ENCODE measurements around the gene FCN1. TPM values are rescaled to one million over a fixed set of nuclear protein-coding genes. Genes with fewer than 3 reads are reported as not detected.
"Not testable (repeated sequence)": the region's sequence is repeated elsewhere in the genome, so short reads cannot be mapped to it uniquely, and the experiment has no call there.

Gene FCN1
- under 1 TPM; 0.92 to 0.95 TPM for total RNA-seq
- long read RNA-seq, partial matches to known transcripts: 0 of 1 reads
- long read RNA-seq, other reads (novel, unspliced or antisense): 0 of 1 reads

GRCh38 chr9:134917431-134918373, at the start of gene FCN1:
FCN1 (minus strand) TSS chr9:134917912; CDS start chr9:134917871, 41 bp downstream.
- intact Hi-C loops (cut with DNase I, micrococcal nuclease): no loop called here
- ATAC-seq (no peak), DNase-seq (peak in 1 of 2 donors; percentile 20)

- no peak for ATAC-seq
- intact Hi-C loops (cut with DNase I, micrococcal nuclease): no loop called here
- no peak for DNase-seq
Measured at GRCh38 chr9:134966697-134967546, 49.2 kb upstream of the FCN1 start.

- ATAC-seq: no peak
- no peak for DNase-seq
- intact Hi-C loops (cut with DNase I, micrococcal nuclease): no loop called here
Measured at GRCh38 chr9:134966270-134966669, 48.6 kb upstream of the FCN1 start.

GRCh38 chr9:134965851-134966250, 48.1 kb upstream of the FCN1 start:
- intact Hi-C loops (cut with DNase I, micrococcal nuclease): no loop called here
- no peak for DNase-seq
- ATAC-seq: no peak

GRCh38 chr9:134965411-134965810, 47.7 kb upstream of the FCN1 start:
- intact Hi-C loops (cut with DNase I, micrococcal nuclease): no loop called here
- no peak for DNase-seq
- no peak for ATAC-seq

- DNase-seq (peak in 1 of 2 donors; percentile 11), ATAC-seq (no peak)
- intact Hi-C loops (cut with DNase I, micrococcal nuclease): no loop called here
Measured at GRCh38 chr9:134964271-134965055, 46.8 kb upstream of the FCN1 start.

- intact Hi-C loops (cut with DNase I, micrococcal nuclease): no loop called here
Measured at GRCh38 chr9:134963546-134963945, 45.8 kb upstream of the FCN1 start.

GRCh38 chr9:134962973-134963364, 45.3 kb upstream of the FCN1 start:
- DNase-seq (no peak), ATAC-seq (no peak)
- intact Hi-C loops (cut with DNase I, micrococcal nuclease): no loop called here

More at GRCh38 chr9:134963546-134963945, 45.8 kb upstream of the FCN1 start:
- no peak for ATAC-seq
- peak in 1 of 2 donors; percentile 5 for DNase-seq

GRCh38 chr9:134962065-134962972, 44.6 kb upstream of the FCN1 start:
- intact Hi-C loops (cut with DNase I, micrococcal nuclease): no loop called here
- peak; percentile 81 for ATAC-seq
- DNase-seq: peak in 1 of 2 donors; percentile 25

- intact Hi-C loops (cut with DNase I, micrococcal nuclease): no loop called here
- peak in 1 of 2 donors; percentile 2 for DNase-seq
- no peak for ATAC-seq
Measured at GRCh38 chr9:134961331-134962064, 43.8 kb upstream of the FCN1 start.

GRCh38 chr9:134960701-134961181, 43.0 kb upstream of the FCN1 start:
- ATAC-seq (no peak), DNase-seq (peak in 1 of 2 donors; percentile 19)
- intact Hi-C loops (cut with DNase I, micrococcal nuclease): no loop called here

- DNase-seq (no peak), ATAC-seq (no peak)
- intact Hi-C loops (cut with DNase I, micrococcal nuclease): no loop called here
Measured at GRCh38 chr9:134959971-134960310, 42.2 kb upstream of the FCN1 start.

- DNase-seq (peak in 1 of 2 donors; percentile 10), ATAC-seq (no peak)
- intact Hi-C loops (cut with DNase I, micrococcal nuclease): no loop called here
Measured at GRCh38 chr9:134959126-134959970, 41.6 kb upstream of the FCN1 start.

GRCh38 chr9:134957945-134958227, 40.2 kb upstream of the FCN1 start:
- DNase-seq: no peak
- intact Hi-C loops (cut with DNase I, micrococcal nuclease): no loop called here
- no peak for ATAC-seq

- intact Hi-C loops (cut with DNase I, micrococcal nuclease): no loop called here
- ATAC-seq (no peak), DNase-seq (peak in 1 of 2 donors; percentile 8)
Measured at GRCh38 chr9:134957165-134957944, 39.6 kb upstream of the FCN1 start.

GRCh38 chr9:134956387-134956786, 38.7 kb upstream of the FCN1 start:
- DNase-seq; ATAC-seq; intact Hi-C loops (cut with DNase I, micrococcal nuclease): not testable (repeated sequence)

Measured in left colon (tissue), 2 donors.